GM21447 (cell line): Measurements from ENCODE around the gene U2AF2.

Source experiments
- ATAC-seq: cut with Tn5 transposase; IDR thresholded peaks from one replicate; pipeline ENCODE4 v1.9.1; 2021; ENCODE audit not compliant: unreplicated experiment

U2AF2 gene

GRCh38 chr19:55674459-55674840 is 19.6 kb downstream of the U2AF2 start:
- ATAC-seq, result no peak

DNA sequence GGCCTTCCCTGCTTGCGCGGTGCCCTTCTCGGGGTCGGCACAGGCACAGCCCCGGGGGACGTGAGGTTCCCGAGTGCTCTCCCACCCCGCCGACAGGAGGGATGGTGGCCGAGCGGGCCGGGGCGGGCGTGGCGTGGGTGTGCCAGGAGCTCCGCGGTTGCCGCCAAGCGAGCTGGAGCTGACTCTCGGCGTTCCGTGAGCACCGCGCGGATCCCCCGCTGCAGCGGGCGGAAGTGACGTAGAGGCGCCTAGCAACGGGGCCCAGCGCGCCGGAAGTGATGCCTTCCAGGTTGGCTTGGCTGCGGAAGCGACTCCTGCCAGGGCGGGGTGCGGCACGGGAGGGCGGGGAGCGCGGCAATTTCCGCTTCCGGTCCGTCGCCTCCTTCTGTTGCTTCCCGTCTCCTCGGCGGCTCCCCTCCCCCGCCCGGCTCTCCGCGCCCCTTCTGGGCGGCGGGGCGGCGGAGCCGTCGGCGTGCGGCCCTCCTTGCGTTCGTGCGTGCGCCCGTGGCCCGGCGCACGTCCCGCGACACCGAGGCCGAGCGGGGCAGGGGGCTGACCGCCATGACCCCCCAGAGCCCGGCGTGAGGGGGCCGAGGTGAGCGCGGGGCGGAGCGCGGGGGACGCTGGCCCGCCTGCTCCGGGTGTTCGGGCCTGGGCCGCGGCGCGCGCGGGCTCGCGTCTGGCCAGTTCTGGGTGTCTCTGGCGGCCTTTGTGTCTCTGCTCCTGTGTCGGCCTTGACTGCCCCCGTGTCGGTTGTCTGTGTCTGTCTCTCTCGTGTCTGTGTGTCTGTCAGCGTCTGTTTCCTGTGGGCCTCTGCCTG is 20.2 kb downstream of the U2AF2 start, which contains the start of gene EPN1:
Gene EPN1 (plus strand): TSS at position 386 of the 820 bp plus-strand sequence. CDS start 3,402 bp downstream, outside the sequence.
- peak; percentile 50 for ATAC-seq

GRCh38 chr19:55675661-55676354 is 21.0 kb downstream of the U2AF2 start:
- ATAC-seq, result no peak

GRCh38 chr19:55676383-55676782 is 21.5 kb downstream of the U2AF2 start:
- ATAC-seq, result no peak

GRCh38 chr19:55676889-55677505 is 22.2 kb downstream of the U2AF2 start:
- no peak for ATAC-seq

GRCh38 chr19:55677572-55678028 is 22.8 kb downstream of the U2AF2 start:
- no peak for ATAC-seq

GRCh38 chr19:55678121-55678671 is 23.4 kb downstream of the U2AF2 start:
- peak; percentile 71 for ATAC-seq

DNA sequence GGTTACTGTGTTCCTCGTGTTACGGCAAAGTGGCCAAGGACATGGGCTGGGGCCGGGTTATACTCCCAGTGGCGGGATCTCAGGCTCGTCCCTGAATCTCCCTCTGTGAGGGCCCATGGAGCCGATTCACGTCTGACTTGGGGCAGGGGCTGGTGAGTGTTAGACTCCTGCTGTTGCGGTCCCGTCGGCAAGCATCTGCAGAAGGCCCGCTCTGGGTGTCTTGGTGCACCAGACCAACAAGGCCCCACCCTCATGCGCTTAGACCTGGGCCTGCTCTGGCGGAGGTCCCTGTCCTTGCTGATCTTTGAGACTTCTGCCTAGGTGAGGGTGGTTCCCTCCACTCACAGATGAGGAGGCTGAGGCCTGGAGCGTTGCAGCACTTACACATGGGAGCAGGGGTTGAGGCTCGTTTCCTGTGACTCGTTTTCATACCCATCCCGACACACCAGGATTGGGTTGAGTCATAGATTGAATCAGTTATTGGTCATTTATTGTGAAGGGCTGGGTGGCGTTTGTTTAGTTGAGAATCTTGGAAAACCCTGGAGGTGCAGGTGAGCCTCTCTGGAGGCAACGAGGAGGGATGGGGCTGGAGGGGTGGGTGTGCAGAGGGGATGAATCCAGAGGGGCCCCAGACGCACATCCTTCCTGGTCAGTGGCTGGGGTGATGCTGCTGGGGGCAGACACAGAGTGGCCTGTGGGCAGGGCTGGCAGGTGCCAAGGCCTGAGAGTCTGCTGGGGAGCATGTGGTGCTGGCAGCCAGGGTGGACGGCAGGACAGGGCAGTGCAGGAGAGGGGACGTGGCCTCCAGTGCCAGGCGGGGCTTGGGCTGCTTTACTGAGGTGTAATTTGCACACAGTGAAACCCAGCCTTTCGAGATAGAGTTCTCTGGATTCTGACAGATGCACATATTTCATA is 24.8 kb downstream of the U2AF2 start:
- no peak for ATAC-seq

DNA sequence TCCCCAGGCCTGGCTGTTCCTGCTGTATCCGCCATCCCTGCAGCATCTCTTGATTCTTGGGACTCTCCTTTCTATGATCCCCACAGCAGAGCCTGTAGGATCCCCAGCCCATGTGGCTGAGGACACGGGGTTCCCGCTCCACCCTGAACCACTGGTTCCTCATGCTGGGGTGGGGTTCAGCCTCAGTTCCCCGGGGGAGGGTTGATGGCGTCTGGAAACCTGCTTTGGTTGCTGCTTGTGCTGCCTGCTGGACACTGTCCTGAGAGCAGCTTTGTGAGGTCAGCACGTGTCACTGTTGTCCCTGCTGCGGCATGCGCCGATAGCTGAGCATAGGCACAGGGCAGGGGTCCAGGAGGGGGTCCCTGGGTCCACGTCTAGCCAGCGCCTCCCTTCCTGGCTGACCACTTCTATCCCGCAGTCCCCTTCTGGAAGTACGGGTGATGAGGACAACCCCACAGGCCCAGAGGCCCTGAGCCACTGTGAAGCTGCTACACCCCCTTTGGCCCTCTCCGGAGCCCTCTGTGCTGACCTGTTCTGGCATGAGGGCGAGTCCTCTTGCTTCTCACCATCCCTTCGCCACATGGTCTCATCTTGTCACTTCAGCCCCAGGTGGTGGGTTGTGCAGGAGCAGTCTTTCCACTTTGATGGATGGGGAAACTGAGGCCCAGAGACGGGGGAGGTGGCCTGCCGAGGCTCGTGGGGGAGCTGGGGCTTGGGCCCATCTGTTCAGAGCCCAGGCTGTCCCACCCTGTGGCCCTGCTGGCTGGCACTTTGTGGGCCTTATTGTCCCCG is 25.7 kb downstream of the U2AF2 start:
- ATAC-seq, result no peak

GRCh38 chr19:55681131-55682092 is 26.6 kb downstream of the U2AF2 start:
- no peak for ATAC-seq

GRCh38 chr19:55683449-55684261 is 28.8 kb downstream of the U2AF2 start:
- ATAC-seq, result no peak

GRCh38 chr19:55684946-55685681 is 30.3 kb downstream of the U2AF2 start:
- ATAC-seq, result no peak

- ATAC-seq, result no peak
Observed at GRCh38 chr19:55685776-55686175, 30.9 kb downstream of the U2AF2 start.

- ATAC-seq, result no peak
Observed at GRCh38 chr19:55686311-55687050, 31.6 kb downstream of the U2AF2 start.

DNA sequence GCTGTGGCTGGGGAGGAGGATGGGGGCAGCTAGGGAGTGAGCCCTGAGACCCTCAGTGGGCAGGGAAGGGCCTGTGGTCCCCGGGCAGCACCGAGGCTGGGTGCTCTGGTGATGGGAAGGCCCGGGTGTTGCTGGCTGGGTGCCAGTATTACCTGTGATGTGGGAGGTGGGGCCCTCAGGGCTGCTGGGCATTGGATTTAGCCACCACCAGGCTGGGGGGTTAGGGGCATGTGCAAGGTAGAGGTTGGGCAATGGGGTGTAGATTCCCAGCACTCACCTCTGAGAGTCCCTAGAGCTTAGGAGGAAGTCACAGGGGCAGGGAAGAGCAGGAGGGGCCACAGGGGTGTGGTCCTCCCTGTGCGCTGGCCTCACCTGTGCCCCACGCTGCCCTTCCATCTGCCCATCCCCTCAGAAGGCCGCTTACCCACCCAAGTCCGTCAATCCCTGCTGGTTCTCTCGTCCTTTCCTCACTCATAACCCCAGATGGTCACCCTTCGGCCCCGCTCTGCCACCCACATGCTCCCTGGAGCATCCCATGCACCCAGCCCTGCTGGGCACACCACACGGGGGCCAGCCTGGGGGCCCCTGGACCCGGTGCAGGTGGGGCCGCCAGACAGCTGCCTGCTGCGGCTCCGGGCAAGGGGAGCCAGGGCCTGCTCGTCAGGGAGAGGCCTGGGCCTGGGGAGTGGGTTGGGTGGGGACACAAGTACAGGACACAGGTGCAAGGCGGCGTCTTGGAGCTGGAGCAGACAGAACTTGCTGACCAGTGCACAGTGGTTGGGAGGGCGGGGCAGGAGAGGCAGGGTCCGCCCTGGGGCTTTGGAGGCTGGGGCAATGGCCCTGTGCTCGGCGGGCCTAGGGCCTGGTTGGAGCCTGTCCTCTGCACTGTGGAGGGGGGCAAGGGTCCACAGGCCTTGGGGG is 32.7 kb downstream of the U2AF2 start:
- ATAC-seq, result no peak
